ENCODE measurements around the gene KIAA0825.

Gene KIAA0825

DNA sequence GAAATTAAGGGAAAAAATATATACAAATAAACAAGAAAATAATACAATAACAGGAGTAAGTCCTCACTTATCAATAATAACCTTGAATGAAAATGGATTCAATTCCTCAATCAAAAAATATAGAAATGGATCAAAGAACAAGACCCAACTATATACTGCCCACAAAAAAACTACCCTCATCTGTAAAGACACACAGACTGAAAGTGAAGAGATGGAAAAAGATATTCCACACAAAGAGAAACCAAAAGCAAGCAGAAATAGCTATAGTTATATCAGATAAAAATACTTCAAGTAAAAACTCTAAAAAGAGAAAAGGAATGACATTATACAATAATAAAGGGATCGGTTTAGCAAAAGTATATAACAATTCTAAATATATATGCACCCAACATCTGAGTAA, 66.5 kb downstream of the KIAA0825 start:
- ATAC-seq (ENCODE audit: insufficient read depth, low read depth) (no peak), DNase-seq (no peak)
- no peak overlapping the region for H3K9ac ChIP-seq (ENCODE audit: low read depth, low read length)
- H3K27me3 ChIP-seq (ENCODE audit: insufficient read depth, low read length, poor library complexity), result no peaks in the 10 kb centered on the region
- H3K27ac ChIP-seq (ENCODE audit: low read length), result no peak overlapping the region
- TF ChIP-seq, protein P1, sequence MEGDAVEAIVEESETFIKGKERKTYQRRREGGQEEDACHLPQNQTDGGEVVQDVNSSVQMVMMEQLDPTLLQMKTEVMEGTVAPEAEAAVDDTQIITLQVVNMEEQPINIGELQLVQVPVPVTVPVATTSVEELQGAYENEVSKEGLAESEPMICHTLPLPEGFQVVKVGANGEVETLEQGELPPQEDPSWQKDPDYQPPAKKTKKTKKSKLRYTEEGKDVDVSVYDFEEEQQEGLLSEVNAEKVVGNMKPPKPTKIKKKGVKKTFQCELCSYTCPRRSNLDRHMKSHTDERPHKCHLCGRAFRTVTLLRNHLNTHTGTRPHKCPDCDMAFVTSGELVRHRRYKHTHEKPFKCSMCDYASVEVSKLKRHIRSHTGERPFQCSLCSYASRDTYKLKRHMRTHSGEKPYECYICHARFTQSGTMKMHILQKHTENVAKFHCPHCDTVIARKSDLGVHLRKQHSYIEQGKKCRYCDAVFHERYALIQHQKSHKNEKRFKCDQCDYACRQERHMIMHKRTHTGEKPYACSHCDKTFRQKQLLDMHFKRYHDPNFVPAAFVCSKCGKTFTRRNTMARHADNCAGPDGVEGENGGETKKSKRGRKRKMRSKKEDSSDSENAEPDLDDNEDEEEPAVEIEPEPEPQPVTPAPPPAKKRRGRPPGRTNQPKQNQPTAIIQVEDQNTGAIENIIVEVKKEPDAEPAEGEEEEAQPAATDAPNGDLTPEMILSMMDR (IDR thresholded peaks at IDR 0.05; ENCODE audit: borderline replicate concordance, extremely low read depth, low read length, poor library complexity, severe bottlenecking), result no peak
- TF ChIP-seq EZH2 (IDR thresholded peaks at IDR 0.05; ENCODE audit: borderline replicate concordance, low read depth, low read length, severe bottlenecking), result no peak
- no peaks in the 10 kb centered on the region for H3K79me2 ChIP-seq (ENCODE audit: insufficient read depth, low read length)
- no peak overlapping the region for H3K4me3 ChIP-seq (ENCODE audit: low read depth in 1 of 2, low read length in 2 of 2)
- H3K9me3 ChIP-seq (ENCODE audit: insufficient read depth, low read length, severe bottlenecking), result no peaks in the 10 kb centered on the region
- no peak overlapping the region for H3K4me2 ChIP-seq (ENCODE audit: insufficient read depth, low read length)
- H3K36me3 ChIP-seq (ENCODE audit: insufficient read depth, low read length), result no peaks in the 10 kb centered on the region
- no peaks in the 10 kb centered on the region for H4K20me1 ChIP-seq (ENCODE audit: insufficient read depth, low read length)
- H2AFZ ChIP-seq (ENCODE audit: low read depth, low read length), result no peak overlapping the region
- H3K4me1 ChIP-seq (ENCODE audit: insufficient read depth, low read length), result no peaks in the 10 kb centered on the region

DNA sequence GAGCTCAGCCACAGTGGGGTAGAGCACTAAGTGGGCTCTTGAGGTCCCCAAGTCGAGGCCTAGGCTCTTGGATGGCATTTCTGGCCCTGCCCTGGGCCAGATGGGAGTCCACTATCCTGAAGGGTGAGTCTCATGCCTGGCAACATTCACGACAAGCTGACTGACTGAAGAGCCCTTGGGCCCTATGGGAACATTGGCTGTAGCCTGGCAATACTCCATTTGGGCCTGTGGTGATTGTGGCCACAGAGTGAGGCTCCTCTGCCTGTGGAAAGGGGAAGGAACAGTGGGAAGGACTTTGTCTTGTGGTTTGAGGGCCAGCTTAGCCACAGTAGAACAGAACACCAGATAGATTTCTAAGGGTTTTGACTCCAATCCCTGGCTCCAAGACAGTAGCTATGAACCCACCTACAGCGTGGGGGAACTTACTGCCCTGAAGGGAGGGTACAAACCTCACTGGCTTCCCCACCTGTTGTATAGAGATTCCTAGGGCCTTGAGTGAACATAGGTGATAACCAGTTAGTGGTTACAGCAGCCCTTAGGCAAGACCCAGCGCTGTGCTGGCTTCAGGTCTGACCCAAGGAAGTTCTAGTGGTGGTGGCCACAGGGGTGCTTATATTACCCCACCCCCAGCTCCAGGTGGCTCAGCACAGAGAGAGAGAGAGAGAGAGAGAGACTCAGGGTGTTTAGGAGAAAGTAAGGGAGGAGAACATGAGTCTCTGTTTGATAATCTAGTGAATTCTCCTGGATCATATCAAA, 72.4 kb downstream of the KIAA0825 start:
- H3K4me1 ChIP-seq (ENCODE audit: insufficient read depth, low read length), result no peaks in the 10 kb centered on the region
- TF ChIP-seq EZH2 (IDR thresholded peaks at IDR 0.05; ENCODE audit: borderline replicate concordance, low read depth, low read length, severe bottlenecking), result no peak
- TF ChIP-seq, protein P1 (IDR thresholded peaks at IDR 0.05; ENCODE audit: borderline replicate concordance, extremely low read depth, low read length, poor library complexity, severe bottlenecking), result no peak
- H3K4me2 ChIP-seq (ENCODE audit: insufficient read depth, low read length), result no peak overlapping the region
- ATAC-seq (ENCODE audit: insufficient read depth, low read depth) (no peak), DNase-seq (no peak)
- H3K79me2 ChIP-seq (ENCODE audit: insufficient read depth, low read length), result no peaks in the 10 kb centered on the region
- H3K9ac ChIP-seq (ENCODE audit: low read depth, low read length), result no peak overlapping the region
- H3K36me3 ChIP-seq (ENCODE audit: insufficient read depth, low read length), result no peaks in the 10 kb centered on the region
- H3K27me3 ChIP-seq (ENCODE audit: insufficient read depth, low read length, poor library complexity), result no peaks in the 10 kb centered on the region
- H2AFZ ChIP-seq (ENCODE audit: low read depth, low read length), result no peak overlapping the region
- H4K20me1 ChIP-seq (ENCODE audit: insufficient read depth, low read length), result no peaks in the 10 kb centered on the region
- H3K9me3 ChIP-seq (ENCODE audit: insufficient read depth, low read length, severe bottlenecking), result peaks cover 16% of the 10 kb centered on the region
- H3K27ac ChIP-seq (ENCODE audit: low read length), result no peak overlapping the region
- H3K4me3 ChIP-seq (ENCODE audit: low read depth in 1 of 2, low read length in 2 of 2), result no peak overlapping the region

DNA sequence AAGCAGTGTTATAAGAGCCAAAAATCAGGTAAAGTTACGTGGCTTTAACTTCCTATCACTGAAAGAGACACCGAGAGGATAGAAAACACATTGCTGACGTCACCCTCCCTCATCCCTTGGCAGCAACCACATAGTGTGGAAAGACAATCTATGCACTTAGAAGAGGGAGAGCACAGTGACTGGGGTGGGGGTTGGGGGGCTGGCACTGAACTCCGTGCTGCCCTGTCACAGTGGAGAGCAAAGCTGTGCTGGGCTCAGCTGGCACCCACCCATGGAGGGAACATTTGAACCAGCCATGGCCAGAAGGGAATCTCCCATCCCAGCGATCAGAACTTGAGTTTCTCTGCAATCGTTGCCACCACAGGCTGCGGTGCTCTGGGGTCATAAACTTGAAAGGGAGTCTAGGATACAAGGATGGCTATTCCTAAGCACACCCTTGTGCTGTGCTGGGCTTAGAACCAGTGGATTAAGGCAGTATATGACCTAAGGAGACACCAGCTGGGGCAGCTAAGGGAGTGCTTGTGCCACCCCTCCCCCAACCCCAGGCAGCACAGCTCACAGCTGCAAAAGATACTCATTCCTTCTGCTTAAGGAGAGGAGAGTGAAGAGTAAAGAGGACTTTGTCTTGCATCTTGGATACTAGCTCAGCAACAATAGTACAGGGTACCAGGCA, 73.4 kb downstream of the KIAA0825 start:
- ATAC-seq (ENCODE audit: insufficient read depth, low read depth) (no peak), DNase-seq (no peak)
- Histone ChIP-seq H3K9me3 (ENCODE audit: insufficient read depth, low read length, severe bottlenecking) (peaks cover 25% of the 10 kb centered on the region), H4K20me1 (ENCODE audit: insufficient read depth, low read length) (no peaks in the 10 kb centered on the region), H2AFZ (ENCODE audit: low read depth, low read length) (no peak overlapping the region), H3K4me1 (ENCODE audit: insufficient read depth, low read length) (no peaks in the 10 kb centered on the region), H3K27ac (ENCODE audit: low read length) (no peak overlapping the region), H3K27me3 (ENCODE audit: insufficient read depth, low read length, poor library complexity) (no peaks in the 10 kb centered on the region), H3K4me3 (ENCODE audit: low read depth in 1 of 2, low read length in 2 of 2) (no peak overlapping the region), H3K4me2 (ENCODE audit: insufficient read depth, low read length) (no peak overlapping the region), H3K36me3 (ENCODE audit: insufficient read depth, low read length) (no peaks in the 10 kb centered on the region), H3K79me2 (ENCODE audit: insufficient read depth, low read length) (no peaks in the 10 kb centered on the region), H3K9ac (ENCODE audit: low read depth, low read length) (no peak overlapping the region)
- TF ChIP-seq EZH2 (IDR thresholded peaks at IDR 0.05; ENCODE audit: borderline replicate concordance, low read depth, low read length, severe bottlenecking), result no peak
- TF ChIP-seq, protein P1 (IDR thresholded peaks at IDR 0.05; ENCODE audit: borderline replicate concordance, extremely low read depth, low read length, poor library complexity, severe bottlenecking), result no peak
